BJ (cell line): ENCODE measurements around the gene SPSB1. TPM values are rescaled to one million over a fixed set of nuclear protein-coding genes. Genes with fewer than 3 reads are reported as not detected.
A peak's percentile ranks its signal among the peaks of the same experiment; 100 is the strongest.

ENCODE experiments used
- CTCF ChIA-PET: fragments of 350-600 bp; formaldehyde crosslinking; extraction: SDS; loops from one replicate; lab custom pipeline; 2021; ENCODE audit warnings: antibody characterized with exemption, inconsistent platforms; lab: Yijun Ruan, JAX
- POLR2A ChIA-PET: fragments of 300-600 bp; sonication (Branson Sonifier 250); formaldehyde crosslinking; extraction: SDS; loops from one replicate; lab custom pipeline; 2021; ENCODE audit warnings: antibody characterized with exemption; lab: Charles Lee
- DNase-seq: peaks from one replicate; pipeline ENCODE4 v3.0.0-alpha.2; 2011; ENCODE audit warnings: low read depth
- H3K27me3 ChIP-seq: 2 replicates; pipeline ENCODE4 v1.6.0; 2011; ENCODE audit warnings: low read length; ENCODE audit not compliant: control insufficient read depth, insufficient read depth
- H3K36me3 ChIP-seq: 2 replicates; pipeline ENCODE4 v1.5.1; 2011; ENCODE audit warnings: low read length; ENCODE audit not compliant: control insufficient read depth, insufficient read depth
- H3K4me3 ChIP-seq: 2 replicates; pipeline ENCODE4 v1.5.1; 2011; ENCODE audit warnings: low read depth, mild to moderate bottlenecking, control low read depth, low read length
- polyA minus RNA-seq: library from RNA; depleted of rRNA, polyadenylated mRNA; stranded (reverse); fragments of >200 nt; gene quantifications from 2 replicates; pipeline ENCODE4 v1.2.3, GENCODE V29; 2011; rRNA and poly(A)+ RNA removed
- polyA plus RNA-seq: library from polyadenylated mRNA; depleted of rRNA; stranded (reverse); fragments of >200 nt; gene quantifications from 2 replicates; pipeline ENCODE4 v1.2.3, GENCODE V29; 2011; rRNA removed
- TF ChIP-seq, protein P1 (sequence below): IDR thresholded peaks from 2 replicates; pipeline ENCODE4 v1.5.1; 2011; ENCODE audit warnings: low read depth, mild to moderate bottlenecking, control low read depth, inconsistent platforms, low read length, moderate library complexity; ENCODE audit not compliant: insufficient read depth

SPSB1 gene
- polyA plus RNA-seq, result 15.1 and 19.8 TPM in 2 replicates
- polyA minus RNA-seq, result 13.8 and 22.4 TPM in 2 replicates

DNA sequence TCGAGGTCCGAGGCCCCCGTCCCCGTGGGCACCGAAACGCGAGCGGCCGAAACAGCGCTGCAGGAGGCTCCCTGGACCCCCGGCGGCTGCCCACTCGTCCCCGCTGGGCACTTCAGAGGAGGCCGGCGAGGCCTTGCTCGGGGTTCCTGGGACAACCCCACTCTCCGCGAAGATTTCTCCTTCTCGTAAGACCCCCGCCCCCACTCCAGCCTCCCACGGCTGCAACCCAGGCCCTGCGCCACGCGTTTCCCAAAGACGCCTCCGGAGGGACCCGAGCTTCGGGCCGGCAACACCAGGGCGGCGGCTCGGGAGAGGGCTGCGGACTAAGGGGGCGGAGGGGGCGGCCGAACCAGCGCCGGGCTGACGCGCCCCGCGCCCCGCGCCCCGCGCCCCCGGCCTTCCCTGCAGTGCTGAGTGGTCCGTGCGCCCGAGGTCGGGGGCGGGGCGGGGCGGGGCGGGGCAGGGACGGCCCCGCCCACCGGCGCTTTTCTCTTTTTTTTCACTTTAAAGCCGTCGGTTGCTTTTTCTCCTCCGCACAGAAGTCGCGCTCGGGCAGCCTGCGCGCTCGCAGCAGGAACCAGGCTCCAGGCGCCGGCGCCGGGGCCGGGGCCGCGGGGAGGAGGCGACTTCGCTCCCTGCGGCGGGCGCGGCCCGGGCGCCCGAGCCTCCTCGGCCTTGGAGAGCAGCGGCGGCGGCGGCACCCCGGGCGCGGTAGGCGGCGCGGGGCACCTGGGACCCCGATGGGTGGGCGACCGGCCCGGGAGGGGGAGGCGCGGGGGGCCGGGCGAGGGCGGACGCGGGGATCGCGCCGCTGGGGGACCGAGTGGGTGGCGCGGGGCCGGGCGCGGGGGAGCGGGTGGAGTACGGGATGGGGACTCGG, at the start of gene SPSB1:
Gene SPSB1 (plus strand): TSS at position 534 of the 880 bp plus-strand sequence. CDS start 62,998 bp downstream, outside the sequence.
- POLR2A ChIA-PET, result no interaction called here
- CTCF ChIA-PET, result interaction anchor here (1.1 to 5.8 kb wide), 5 partner anchors 11 to 198 kb away, joined by 3 to 102 read pairs (median 9); no protein-coding TSS in a partner anchor
- H3K27me3 ChIP-seq, result no peaks in the 10 kb centered on the region
- TF ChIP-seq, protein P1, sequence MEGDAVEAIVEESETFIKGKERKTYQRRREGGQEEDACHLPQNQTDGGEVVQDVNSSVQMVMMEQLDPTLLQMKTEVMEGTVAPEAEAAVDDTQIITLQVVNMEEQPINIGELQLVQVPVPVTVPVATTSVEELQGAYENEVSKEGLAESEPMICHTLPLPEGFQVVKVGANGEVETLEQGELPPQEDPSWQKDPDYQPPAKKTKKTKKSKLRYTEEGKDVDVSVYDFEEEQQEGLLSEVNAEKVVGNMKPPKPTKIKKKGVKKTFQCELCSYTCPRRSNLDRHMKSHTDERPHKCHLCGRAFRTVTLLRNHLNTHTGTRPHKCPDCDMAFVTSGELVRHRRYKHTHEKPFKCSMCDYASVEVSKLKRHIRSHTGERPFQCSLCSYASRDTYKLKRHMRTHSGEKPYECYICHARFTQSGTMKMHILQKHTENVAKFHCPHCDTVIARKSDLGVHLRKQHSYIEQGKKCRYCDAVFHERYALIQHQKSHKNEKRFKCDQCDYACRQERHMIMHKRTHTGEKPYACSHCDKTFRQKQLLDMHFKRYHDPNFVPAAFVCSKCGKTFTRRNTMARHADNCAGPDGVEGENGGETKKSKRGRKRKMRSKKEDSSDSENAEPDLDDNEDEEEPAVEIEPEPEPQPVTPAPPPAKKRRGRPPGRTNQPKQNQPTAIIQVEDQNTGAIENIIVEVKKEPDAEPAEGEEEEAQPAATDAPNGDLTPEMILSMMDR, result no peak
- DNase-seq, result no peak
- H3K36me3 ChIP-seq, result no peaks in the 10 kb centered on the region
- H3K4me3 ChIP-seq, result peak within 1 kb of the TSS; percentile 60

DNA sequence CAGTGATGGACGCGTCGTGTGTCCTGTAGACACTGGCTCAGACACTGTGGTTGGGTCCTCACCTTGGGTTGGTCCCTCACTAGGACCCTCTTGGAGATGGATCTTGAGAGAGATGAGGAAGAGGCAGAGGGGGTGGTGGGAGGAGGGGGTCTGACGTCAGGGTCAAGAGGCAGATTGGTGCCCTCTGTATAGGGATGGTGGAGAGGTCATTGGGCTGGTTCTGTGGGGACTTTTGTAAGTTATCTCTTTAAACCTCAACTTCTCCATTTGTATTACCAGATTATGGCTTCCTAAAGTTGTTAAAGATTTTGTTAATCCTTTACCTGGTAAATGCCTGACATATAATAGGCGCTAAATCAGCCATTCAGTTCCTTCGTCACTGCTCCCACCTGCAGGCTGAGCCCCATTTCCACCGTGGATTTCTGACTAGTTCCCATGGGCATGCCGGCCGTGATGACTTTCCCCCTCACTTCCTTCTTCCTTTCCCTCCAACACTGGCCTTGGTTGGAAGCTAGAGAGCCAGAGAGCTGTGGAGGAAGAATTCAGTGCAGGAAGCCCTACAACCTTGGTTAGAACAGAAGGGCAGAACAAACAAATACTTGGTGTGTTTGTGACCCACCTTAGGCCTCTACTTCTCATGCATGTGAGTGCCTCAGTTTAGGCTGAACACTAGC, 49.5 kb upstream of the SPSB1 start:
- no peaks in the 10 kb centered on the region for H3K27me3 ChIP-seq
- POLR2A ChIA-PET, result no interaction called here
- CTCF ChIA-PET, result interaction anchor here (0.8 to 1.4 kb wide), 3 partner anchors 9 to 62 kb away, joined by 3 to 4 read pairs (median 3); no protein-coding TSS in a partner anchor
- DNase-seq, result no peak
- TF ChIP-seq, protein P1, result no peak
- no peak overlapping the region for H3K4me3 ChIP-seq
- H3K36me3 ChIP-seq, result peaks cover 8% of the 10 kb centered on the region

DNA sequence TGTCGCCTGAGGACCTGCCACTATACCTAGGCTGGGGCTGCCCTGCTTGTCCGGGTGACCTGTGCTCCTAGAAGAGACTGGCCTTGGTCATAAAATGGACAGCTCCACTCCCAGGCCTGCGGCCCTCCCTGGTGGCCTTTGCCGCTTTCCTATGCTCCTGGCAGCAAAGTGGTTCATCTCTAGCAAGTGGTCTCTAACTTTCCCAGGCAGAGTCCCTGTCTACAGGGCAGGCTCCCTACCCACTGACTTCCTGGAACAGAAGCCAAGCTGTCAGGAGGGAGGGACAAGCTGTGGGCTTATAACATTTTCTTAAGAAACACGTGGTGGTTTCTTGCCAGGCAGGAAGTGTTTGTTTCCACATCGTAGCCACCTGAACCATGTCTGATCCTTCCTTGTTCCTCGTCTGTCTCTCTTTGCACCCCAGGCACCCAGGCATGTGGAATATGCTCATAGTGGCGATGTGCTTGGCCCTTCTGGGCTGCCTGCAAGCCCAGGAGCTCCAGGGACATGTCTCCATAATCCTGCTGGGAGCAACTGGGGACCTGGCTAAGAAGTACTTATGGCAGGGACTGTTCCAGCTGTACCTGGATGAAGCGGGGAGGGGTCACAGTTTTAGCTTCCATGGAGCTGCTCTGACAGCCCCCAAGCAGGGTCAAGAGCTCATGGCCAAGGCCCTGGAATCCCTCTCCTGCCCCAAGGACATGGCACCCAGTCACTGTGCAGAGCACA, 48.0 kb upstream of the SPSB1 start:
- DNase-seq, result no peak
- ChIA-PET CTCF (interaction anchor here (0.8 to 1.9 kb wide), 6 partner anchors 10 to 211 kb away, joined by 3 to 8 read pairs (median 4); partner anchors contain the start of gene H6PD), POLR2A (no interaction called here)
- TF ChIP-seq, protein P1, result no peak
- H3K4me3 ChIP-seq, result no peak overlapping the region
- H3K27me3 ChIP-seq, result no peaks in the 10 kb centered on the region
- peaks cover 11% of the 10 kb centered on the region for H3K36me3 ChIP-seq

DNA sequence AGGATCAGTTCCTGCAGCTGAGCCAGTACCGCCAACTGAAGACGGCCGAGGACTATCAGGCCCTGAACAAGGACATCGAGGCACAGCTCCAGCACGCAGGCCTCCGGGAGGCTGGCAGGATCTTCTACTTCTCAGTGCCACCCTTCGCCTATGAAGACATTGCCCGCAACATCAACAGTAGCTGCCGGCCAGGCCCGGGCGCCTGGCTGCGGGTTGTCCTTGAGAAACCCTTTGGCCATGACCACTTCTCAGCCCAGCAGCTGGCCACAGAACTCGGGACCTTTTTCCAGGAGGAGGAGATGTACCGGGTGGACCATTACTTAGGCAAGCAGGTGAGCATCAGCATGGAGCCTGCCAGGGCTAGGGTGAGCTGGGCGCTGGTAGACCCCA, 47.5 kb upstream of the SPSB1 start:
- H3K4me3 ChIP-seq, result no peak overlapping the region
- ChIA-PET CTCF (interaction anchor here (1.1 to 1.9 kb wide), 4 partner anchors 9 to 211 kb away, joined by 4 to 8 read pairs (median 4); partner anchors contain the start of gene H6PD), POLR2A (no interaction called here)
- H3K36me3 ChIP-seq, result peaks cover 15% of the 10 kb centered on the region
- DNase-seq, result no peak
- H3K27me3 ChIP-seq, result no peaks in the 10 kb centered on the region
- TF ChIP-seq, protein P1, result no peak
